K562 (cell line): ENCODE data around the gene ALG14. TPM values are rescaled to one million over a fixed set of nuclear protein-coding genes. Genes with fewer than 3 reads are reported as not detected.

Source experiments
- ATAC-seq: fragments of 200-7000 bp; cut with Tn5 transposase; 3 replicates; pipeline ENCODE4 v1.9.1; 2020; ENCODE audit warnings: moderate library complexity
- BruUV-seq: library from RNA; stranded (reverse); fragments of 400-500 nt; replicated peaks from 2 replicates; lab custom pipeline; 2021; lab: Mats Ljungman, UMichigan
- CTCF ChIA-PET: fragments of 300-600 bp; formaldehyde crosslinking; extraction: SDS; loops from one replicate; lab custom pipeline; 2021; ENCODE audit warnings: low intra/inter-chr PET ratio; lab: Yijun Ruan, JAX
- POLR2A ChIA-PET: fragments of 300-600, 350-650 bp; sonication (Branson Sonifier 250); formaldehyde crosslinking; extraction: SDS; loops from one replicate; lab custom pipeline; 2021; ENCODE audit warnings: antibody characterized with exemption, inconsistent platforms; lab: Yijun Ruan, JAX
- DNase-seq, 4 experiments: peaks; one replicate each; pipeline versions ENCODE4 v3.0.0 to v3.0.0-alpha.2; 2011 to 2018; ENCODE audit warnings: low spot score in 3 of 4, mixed read lengths in 3 of 4; ENCODE audit errors: extremely low read depth in 1 of 4
- FAIRE-seq: peaks from 2 replicates; lab custom pipeline; 2011; peaks lifted over from hg19 to GRCh38; lab: Jason Lieb, UNC
- H2AFZ ChIP-seq: 2 replicates; pipeline ENCODE4 v1.6.0; 2011; ENCODE audit warnings: low read depth, low read length, control low read depth, inconsistent platforms
- H3K27ac ChIP-seq: fragments of 200-600 bp; 3 replicates; pipeline ENCODE4 v1.8.0; 2011; ENCODE audit warnings: low read depth, mild to moderate bottlenecking, control low read depth, inconsistent platforms, low read length, moderate library complexity, mixed read lengths; ENCODE audit errors: extremely low read depth
- H3K27me3 ChIP-seq, 2 experiments: fragments of 300-600 bp in 1 of 2; 2 replicates in 1 of 2; 3 replicates in 1 of 2; pipeline versions ENCODE4 v1.6.0 to v1.8.0; 2011; ENCODE audit warnings: inconsistent platforms in 2 of 2, low read length in 2 of 2, mild to moderate bottlenecking in 1 of 2, mixed read lengths in 1 of 2, moderate library complexity in 1 of 2; ENCODE audit not compliant: control insufficient read depth in 2 of 2, insufficient read depth in 2 of 2
- H3K36me3 ChIP-seq: fragments of 300-600 bp; 3 replicates; pipeline ENCODE4 v1.8.0; 2011; ENCODE audit warnings: mild to moderate bottlenecking, low read length, inconsistent platforms; ENCODE audit not compliant: control insufficient read depth, insufficient read depth
- H3K4me1 ChIP-seq, 2 experiments: fragments of 200-600 bp in 1 of 2; replicated peaks in 1 of 2; 2 replicates in 1 of 2; 3 replicates in 1 of 2; pipeline versions ENCODE4 v1.5.1 to v1.8.0; 2011; ENCODE audit warnings: inconsistent platforms in 2 of 2, low read length in 2 of 2, mild to moderate bottlenecking in 1 of 2, mixed read lengths in 1 of 2, moderate library complexity in 1 of 2; ENCODE audit not compliant: control insufficient read depth in 2 of 2, insufficient read depth in 2 of 2
- H3K4me2 ChIP-seq: 2 replicates; pipeline ENCODE4 v1.6.1; 2011; ENCODE audit warnings: low read length, control low read depth, inconsistent platforms, mixed read lengths; ENCODE audit not compliant: insufficient read depth
- H3K4me3 ChIP-seq: fragments of 200-600 bp; sonication (generic), shearing (Covaris generic); 2 replicates; pipeline ENCODE4 v1.5.1; 2016; ENCODE audit warnings: control low read depth, inconsistent platforms
- H3K79me2 ChIP-seq: fragments of 200-600 bp; 3 replicates; pipeline ENCODE4 v1.8.0; 2011; ENCODE audit warnings: low read length, inconsistent platforms; ENCODE audit not compliant: control insufficient read depth, insufficient read depth
- H3K9ac ChIP-seq, 2 experiments: 2 replicates each; pipeline versions ENCODE4 v1.6.0 to v1.6.1; 2011; ENCODE audit warnings: low read depth in 2 of 2, low read length in 2 of 2, control low read depth in 1 of 2, inconsistent platforms in 1 of 2, mild to moderate bottlenecking in 1 of 2, mixed read lengths in 1 of 2; ENCODE audit not compliant: insufficient read depth in 1 of 2
- H3K9me1 ChIP-seq: one replicate; pipeline ENCODE4 v1.6.0; 2011; ENCODE audit warnings: inconsistent platforms, mild to moderate bottlenecking, low read length, moderate library complexity; ENCODE audit not compliant: control insufficient read depth, insufficient read depth
- H3K9me3 ChIP-seq: replicated peaks from 2 replicates; pipeline ENCODE4 v1.5.1; 2011; ENCODE audit warnings: low read depth, low read length, inconsistent platforms; ENCODE audit not compliant: control insufficient read depth, insufficient read depth
- H4K20me1 ChIP-seq: replicated peaks from 2 replicates; pipeline ENCODE4 v1.6.1; 2011; ENCODE audit warnings: low read length, inconsistent platforms, mixed read lengths; ENCODE audit not compliant: control insufficient read depth, insufficient read depth
- CAMTA2 ChIP-seq: fragments of 250-450 bp; sonication (Bioruptor Pico); conservative IDR thresholded peaks from 2 replicates; pipeline ENCODE4 v1.5.1; 2022
- FOXA1 ChIP-seq: fragments of 450-650 bp; IDR thresholded peaks from 2 replicates; pipeline ENCODE4 v1.6.1; 2016; ENCODE audit warnings: mild to moderate bottlenecking, borderline replicate concordance
- L3MBTL2 ChIP-seq: fragments of 450-650 bp; IDR thresholded peaks from 2 replicates; pipeline ENCODE4 v1.6.1; 2016; ENCODE audit warnings: mild to moderate bottlenecking, moderate library complexity
- MBD2 ChIP-seq: sonication (generic); IDR thresholded peaks from 2 replicates; pipeline ENCODE4 v1.6.1; 2016; ENCODE audit warnings: low read depth, borderline replicate concordance
- RFX5 ChIP-seq: IDR thresholded peaks from 2 replicates; pipeline ENCODE4 v1.6.1; 2011; ENCODE audit warnings: low read depth, mild to moderate bottlenecking, improper control_type of control experiment, low read length
- ZNF668 ChIP-seq: fragments of 250-450 bp; sonication (Bioruptor Pico); IDR thresholded peaks from 2 replicates; pipeline ENCODE4 v1.8.0; 2022; ENCODE audit warnings: mild to moderate bottlenecking, inconsistent platforms
- ZNF695 ChIP-seq: fragments of 450-650 bp; formaldehyde crosslinking; IDR thresholded peaks from 2 replicates; pipeline ENCODE4 v1.4.0; 2020; ENCODE audit warnings: mild to moderate bottlenecking, moderate library complexity
- ZNF780A ChIP-seq: fragments of 250-450 bp; sonication (Bioruptor Pico); IDR thresholded peaks from 2 replicates; pipeline ENCODE4 v1.5.0; 2021; ENCODE audit warnings: mild to moderate bottlenecking
- WGBS: fragments of 100-300 bp; shearing (Covaris generic); methylation state at CpG from one replicate; pipeline ENCODE4 v1.1.6; 2016; ENCODE audit warnings: low coverage, mixed read lengths; ENCODE audit not compliant: insufficient coverage; ENCODE audit errors: missing lambda C conversion rate; 5-methylcytosine and 5-hydroxymethylcytosine counted together
- in situ Hi-C: fragments of 300-500 bp; cut with MboI; formaldehyde crosslinking; loops from 4 replicates; pipeline ENCODE4 v1.15.0; 2018; ENCODE audit warnings: inconsistent platforms, mixed read lengths
- intact Hi-C: fragments of 100-400 bp; cut with micrococcal nuclease; formaldehyde crosslinking; loops from 2 replicates; pipeline ENCODE4 v1.14.2; 2022
- polyA plus RNA-seq, 8 experiments: library from polyadenylated mRNA; depleted of rRNA in 4 of 8; stranded (reverse) in 5 of 8; unstranded in 3 of 8; fragments of >200 nt; fragmentation: Nextera tagmentation in 2 of 8; fragmentation: Illumina TruSeq in 1 of 8; extraction: Ambion mirVana in 2 of 8; extraction: Trizol in 1 of 8; gene quantifications; 2 replicates each; pipeline versions ENCODE4 v1.2.1 to v1.2.3, GENCODE V29; 2011 to 2014; ENCODE audit warnings: inconsistent platforms in 1 of 8, missing spikeins in 1 of 8
- total RNA-seq, 7 experiments: library from RNA; depleted of rRNA in 6 of 7; stranded (reverse); fragments of >200 nt in 6 of 7; fragmentation: Illumina TruSeq in 2 of 7; extraction: Trizol in 2 of 7; gene quantifications; 2 replicates each; pipeline versions ENCODE4 v1.2.1 to v1.2.3, GENCODE V29; 2011 to 2021; ENCODE audit warnings: low replicate concordance in 1 of 7
- TF ChIP-seq, protein P1 (sequence below): fragments of 250-450 bp; sonication (Bioruptor Pico); IDR thresholded peaks from 2 replicates; pipeline ENCODE4 v1.5.0; 2021
- TF ChIP-seq, protein P2 (sequence below), 2 experiments: fragments of 450-650 bp; IDR thresholded peaks; 2 replicates each; pipeline ENCODE4 v1.6.1; 2016; ENCODE audit warnings: mild to moderate bottlenecking in 2 of 2, borderline replicate concordance in 1 of 2, low read depth in 1 of 2, moderate library complexity in 1 of 2
- TF ChIP-seq, protein P3 (sequence below): fragments of 250-450 bp; sonication (Bioruptor Pico); IDR thresholded peaks from 2 replicates; pipeline ENCODE4 v1.5.0; 2022; ENCODE audit warnings: mild to moderate bottlenecking

The ALG14 gene
- total and polyA plus RNA-seq, 9 of the 15 experiments (the other 6 are each of a cell fraction or from before 2014, with no cell fraction given): 2.8 to 16.2 (median 4.9) TPM

DNA sequence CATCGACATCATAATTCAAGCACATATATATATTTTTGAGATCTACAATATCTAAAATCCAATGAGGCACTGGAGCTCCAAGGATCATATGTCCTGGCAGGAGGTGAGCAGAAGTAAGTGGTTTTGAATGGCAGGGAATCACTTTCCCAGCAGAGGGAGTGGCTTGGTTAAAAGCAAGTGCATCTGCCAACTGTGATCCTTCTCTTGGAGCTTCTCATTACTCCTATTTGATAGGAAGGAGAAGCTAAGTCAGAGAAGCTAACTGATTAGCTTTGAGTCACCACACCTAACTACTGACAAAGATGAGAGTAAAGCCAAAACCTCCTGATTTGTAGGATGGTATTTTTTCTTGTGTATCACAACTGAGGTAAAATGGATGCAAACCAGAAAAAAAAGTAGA lies 55.0 kb downstream of the ALG14 start:
- Histone ChIP-seq H4K20me1 (no peaks in the 10 kb centered on the region), H3K4me1 (no peaks in the 10 kb centered on the region), H3K27ac (no peak overlapping the region), H3K36me3 (no peaks in the 10 kb centered on the region), H3K4me3 (no peak overlapping the region), H3K79me2 (no peaks in the 10 kb centered on the region), H3K4me2 (no peak overlapping the region), H3K27me3 (no peaks in the 10 kb centered on the region), H3K9me1 (no peaks in the 10 kb centered on the region), H3K9ac (no peak overlapping the region), H2AFZ (no peak overlapping the region), H3K9me3 (no peaks in the 10 kb centered on the region)
- DNase-seq (no peak), FAIRE-seq (no peak), ATAC-seq (no peak)
- 4% methylated on average over 1 of the region's 1 CpG for WGBS
- CTCF ChIA-PET: no interaction called here
- intact Hi-C loops (no loop called here), in situ Hi-C loops (no loop called here)
- no TSS peak for BruUV-seq
- POLR2A ChIA-PET: no interaction called here
- TF ChIP-seq ZNF695: no peak
- TF ChIP-seq RFX5: no peak
- TF ChIP-seq MBD2: no peak
- no peak for TF ChIP-seq FOXA1
- no peak for TF ChIP-seq ZNF780A
- no peak for TF ChIP-seq ZNF668 (CRISPR knock-in tag)
- TF ChIP-seq, protein P1, sequence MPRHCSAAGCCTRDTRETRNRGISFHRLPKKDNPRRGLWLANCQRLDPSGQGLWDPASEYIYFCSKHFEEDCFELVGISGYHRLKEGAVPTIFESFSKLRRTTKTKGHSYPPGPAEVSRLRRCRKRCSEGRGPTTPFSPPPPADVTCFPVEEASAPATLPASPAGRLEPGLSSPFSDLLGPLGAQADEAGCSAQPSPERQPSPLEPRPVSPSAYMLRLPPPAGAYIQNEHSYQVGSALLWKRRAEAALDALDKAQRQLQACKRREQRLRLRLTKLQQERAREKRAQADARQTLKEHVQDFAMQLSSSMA (CRISPR knock-in tag): no peak
- no peak for TF ChIP-seq L3MBTL2
- TF ChIP-seq CAMTA2 (CRISPR knock-in tag): no peak
- TF ChIP-seq, protein P2, sequence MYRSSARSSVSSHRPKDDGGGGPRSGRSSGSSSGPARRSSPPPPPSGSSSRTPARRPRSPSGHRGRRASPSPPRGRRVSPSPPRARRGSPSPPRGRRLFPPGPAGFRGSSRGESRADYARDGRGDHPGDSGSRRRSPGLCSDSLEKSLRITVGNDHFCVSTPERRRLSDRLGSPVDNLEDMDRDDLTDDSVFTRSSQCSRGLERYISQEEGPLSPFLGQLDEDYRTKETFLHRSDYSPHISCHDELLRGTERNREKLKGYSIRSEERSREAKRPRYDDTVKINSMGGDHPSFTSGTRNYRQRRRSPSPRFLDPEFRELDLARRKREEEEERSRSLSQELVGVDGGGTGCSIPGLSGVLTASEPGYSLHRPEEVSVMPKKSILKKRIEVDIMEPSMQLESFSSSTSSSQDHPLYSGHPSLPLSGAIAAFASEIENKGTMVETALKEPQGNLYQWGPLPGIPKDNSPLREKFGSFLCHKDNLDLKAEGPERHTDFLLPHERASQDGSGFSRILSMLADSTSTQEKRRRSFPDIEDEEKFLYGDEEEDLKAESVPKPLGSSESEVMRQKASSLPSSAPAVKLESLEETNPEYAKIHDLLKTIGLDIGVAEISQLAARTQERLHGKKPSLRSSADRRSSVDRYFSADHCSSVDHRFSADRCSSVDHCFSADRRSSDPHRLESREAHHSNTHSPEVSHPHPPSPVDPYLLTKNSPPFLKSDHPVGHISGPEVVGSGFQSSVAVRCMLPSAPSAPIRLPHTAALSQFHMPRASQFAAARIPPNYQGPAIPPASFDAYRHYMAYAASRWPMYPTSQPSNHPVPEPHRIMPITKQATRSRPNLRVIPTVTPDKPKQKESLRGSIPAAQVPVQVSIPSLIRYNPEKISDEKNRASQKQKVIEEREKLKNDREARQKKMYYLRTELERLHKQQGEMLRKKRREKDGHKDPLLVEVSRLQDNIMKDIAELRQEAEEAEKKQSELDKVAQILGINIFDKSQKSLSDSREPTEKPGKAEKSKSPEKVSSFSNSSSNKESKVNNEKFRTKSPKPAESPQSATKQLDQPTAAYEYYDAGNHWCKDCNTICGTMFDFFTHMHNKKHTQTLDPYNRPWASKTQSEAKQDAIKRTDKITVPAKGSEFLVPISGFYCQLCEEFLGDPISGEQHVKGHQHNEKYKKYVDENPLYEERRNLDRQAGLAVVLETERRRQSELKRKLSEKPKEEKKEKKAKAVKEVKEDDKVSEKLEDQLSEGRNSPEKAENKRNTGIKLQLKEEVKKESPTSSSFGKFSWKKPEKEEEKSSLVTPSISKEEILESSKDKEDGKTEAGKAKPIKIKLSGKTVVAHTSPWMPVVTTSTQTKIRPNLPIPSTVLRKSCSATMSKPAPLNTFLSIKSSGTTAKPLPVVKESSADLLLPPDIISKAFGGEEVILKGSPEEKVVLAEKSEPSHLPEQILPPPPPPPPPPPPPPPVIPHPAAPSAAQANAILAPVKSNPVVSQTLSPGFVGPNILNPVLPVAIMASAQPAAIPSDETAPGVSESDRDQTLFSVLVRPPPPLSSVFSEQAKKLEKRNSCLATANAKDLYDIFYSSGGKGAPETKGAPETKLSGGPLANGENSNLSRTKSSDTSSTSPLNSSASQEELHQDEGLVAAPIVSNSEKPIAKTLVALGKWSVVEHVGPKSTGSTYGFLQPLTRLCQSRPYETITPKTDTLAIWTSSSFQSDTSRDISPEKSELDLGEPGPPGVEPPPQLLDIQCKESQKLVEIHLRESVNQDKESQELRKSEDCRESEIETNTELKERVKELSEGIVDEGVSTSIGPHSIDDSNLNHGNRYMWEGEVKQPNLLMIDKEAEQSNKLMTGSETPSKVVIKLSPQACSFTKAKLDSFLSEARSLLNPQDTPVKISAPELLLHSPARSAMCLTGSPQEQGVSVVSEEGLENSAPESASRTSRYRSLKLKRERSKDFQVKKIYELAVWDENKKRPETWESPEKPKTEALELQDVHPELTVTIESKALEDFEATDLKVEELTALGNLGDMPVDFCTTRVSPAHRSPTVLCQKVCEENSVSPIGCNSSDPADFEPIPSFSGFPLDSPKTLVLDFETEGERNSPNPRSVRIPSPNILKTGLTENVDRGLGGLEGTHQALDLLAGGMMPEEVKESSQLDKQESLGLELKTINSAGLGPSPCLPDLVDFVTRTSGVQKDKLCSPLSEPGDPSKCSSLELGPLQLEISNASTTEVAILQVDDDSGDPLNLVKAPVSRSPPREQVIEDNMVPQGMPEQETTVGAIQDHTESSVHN (IDR thresholded peaks at IDR 0.05; ENCODE audit: borderline replicate concordance in 1 of 2, low read depth in 1 of 2): no peak
- TF ChIP-seq, protein P3, sequence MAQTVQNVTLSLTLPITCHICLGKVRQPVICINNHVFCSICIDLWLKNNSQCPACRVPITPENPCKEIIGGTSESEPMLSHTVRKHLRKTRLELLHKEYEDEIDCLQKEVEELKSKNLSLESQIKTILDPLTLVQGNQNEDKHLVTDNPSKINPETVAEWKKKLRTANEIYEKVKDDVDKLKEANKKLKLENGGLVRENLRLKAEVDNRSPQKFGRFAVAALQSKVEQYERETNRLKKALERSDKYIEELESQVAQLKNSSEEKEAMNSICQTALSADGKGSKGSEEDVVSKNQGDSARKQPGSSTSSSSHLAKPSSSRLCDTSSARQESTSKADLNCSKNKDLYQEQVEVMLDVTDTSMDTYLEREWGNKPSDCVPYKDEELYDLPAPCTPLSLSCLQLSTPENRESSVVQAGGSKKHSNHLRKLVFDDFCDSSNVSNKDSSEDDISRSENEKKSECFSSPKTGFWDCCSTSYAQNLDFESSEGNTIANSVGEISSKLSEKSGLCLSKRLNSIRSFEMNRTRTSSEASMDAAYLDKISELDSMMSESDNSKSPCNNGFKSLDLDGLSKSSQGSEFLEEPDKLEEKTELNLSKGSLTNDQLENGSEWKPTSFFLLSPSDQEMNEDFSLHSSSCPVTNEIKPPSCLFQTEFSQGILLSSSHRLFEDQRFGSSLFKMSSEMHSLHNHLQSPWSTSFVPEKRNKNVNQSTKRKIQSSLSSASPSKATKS (CRISPR knock-in tag): no peak
